Activated CD4-positive, alpha-beta T cell treated with anti-CD3 and anti-CD28 coated beads, Interleukin-2, Interleukin-4, amounts not matched to agents 100 ng/mL and 50 ng/mL, durations not matched to agents 16 hours and 8 hours (primary cell): ENCODE measurements around the gene C2orf49.

Experiments used
- DNase-seq: peaks from one replicate; pipeline ENCODE4 v3.0.0-alpha.2; 2020; ENCODE audit warnings: low spot score

Gene C2orf49

DNA sequence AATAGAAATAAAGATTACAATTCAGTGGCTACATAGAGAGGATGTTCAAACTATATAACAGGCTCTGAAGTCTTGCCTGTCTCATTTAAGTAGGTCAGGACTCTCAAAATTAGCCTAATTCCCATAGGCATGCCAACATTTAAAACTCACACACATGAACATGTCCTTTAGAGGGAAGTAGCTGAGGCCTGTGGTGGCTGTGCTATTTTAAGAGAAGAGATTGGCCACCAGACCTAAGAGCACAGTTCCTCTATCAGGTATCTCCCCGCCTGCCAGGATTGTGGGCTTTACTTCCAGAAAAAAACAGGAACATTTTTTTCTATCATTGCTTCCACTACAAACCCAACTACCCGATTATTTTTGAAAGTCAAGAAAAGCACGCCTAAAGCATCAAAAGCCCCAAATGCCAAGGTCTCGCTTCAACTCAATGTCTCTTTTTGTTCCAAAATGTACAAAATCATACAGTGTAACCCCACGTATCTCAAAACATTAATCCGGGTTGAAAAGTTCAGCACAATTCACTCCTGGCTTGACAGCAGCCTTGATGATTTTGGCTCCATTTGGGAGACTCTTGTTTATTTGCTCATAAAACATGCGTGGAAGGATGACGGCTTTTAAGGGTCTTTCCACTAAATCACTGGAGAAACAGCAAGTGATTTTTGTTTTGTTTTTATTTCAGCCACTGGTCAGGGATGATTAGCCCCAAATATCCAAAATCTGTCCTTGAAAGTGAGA is 46.3 kb downstream of the C2orf49 start:
- DNase-seq = no peak

DNA sequence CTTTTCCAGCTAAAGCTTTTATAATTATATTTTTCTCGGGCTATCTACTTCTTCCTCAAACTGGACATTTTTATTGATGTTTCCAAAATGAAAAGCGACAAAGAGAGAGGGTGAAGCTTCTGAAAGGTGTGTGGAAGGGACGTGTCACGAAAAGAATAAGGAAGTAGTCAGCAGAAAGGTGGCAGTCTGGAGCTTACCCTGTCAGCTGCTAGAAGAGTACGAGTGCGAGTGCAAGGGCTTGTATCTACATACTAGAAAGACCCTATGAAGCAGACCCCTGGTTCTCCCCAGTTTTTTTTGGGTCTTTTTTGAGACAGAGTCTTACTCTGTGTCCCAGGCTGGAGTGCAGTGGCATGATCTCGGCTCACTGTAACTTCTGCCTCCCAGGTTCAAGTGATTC is 46.9 kb downstream of the C2orf49 start:
- DNase-seq = no peak

- no peak for DNase-seq
Measured at GRCh38 chr2:105384861-105385260, 47.5 kb downstream of the C2orf49 start.

DNA sequence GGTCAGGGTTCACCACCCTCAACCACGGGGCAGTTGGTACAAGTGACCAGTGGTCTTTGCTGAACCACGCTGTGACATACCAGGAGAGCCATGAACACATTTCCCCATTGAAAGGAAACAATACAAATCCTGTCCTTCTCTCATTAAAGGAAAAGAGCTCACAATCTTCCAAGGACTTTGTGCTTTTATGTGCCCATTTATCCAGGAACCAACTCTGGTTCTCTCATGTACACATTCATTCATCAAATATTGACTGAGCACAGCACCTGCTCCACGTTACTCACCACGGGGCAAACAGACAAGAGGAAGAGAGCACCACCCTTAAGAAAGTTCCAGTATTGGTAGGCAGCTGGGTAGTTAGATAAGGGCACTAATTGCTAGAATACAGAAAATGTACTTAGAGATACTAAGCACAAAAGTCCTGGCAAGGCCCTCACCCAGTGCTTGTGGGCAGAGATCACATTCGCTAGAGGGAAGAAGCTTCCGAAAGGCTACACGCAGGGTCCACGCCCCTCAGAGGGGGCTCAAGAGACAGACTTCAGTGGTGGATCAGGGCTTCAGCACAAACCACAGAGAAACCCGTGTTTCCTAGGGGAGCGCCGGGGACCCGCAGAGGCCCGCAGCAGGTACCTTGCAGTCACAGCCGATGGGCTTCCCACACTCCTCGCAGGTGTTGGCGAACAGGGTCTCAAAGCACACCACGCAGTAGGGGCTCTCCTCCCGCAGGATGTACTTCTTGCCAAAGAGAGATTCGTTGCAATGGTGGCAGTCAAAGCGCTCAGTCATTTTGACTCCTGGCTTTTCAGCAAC is 48.6 kb downstream of the C2orf49 start:
- DNase-seq = no peak

DNA sequence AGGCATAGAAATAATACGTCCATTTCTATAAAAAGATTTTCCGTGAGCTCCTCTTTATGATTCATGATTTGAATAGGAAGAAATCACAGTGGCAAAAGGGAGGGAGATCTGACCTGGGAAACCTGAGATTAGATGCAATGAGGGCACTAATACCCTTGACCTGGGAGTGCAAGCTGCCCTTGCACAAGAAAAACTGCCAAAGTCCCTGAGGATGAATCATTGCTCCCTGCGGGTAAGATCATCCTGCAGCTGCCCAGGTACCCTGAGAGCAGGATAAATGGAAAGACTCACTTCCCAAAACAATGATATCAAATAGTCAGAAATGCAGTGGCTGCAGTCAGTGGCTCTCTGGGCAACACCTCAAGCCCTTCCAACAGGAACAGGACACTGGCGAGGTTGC is 49.9 kb downstream of the C2orf49 start:
- DNase-seq = no peak

DNA sequence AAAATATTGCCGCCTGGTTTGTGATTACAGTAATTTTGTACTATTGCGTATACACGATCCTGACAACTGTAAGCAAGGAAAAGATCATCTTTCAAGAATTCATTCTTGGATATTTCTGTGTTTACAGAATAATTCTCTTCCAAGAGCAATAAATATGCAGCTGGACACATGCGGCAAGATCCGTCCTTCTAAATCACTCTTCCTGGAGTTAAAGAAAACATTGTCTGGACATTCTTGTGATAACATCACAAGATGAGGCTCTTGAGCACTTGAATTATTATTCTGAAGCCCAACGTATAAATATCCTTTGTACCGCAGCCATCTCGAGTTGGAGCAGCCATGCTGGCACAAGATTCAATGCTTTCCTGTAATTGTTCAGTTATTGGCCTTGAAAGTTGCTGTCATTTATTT is 51.6 kb downstream of the C2orf49 start:
- no peak for DNase-seq

DNA sequence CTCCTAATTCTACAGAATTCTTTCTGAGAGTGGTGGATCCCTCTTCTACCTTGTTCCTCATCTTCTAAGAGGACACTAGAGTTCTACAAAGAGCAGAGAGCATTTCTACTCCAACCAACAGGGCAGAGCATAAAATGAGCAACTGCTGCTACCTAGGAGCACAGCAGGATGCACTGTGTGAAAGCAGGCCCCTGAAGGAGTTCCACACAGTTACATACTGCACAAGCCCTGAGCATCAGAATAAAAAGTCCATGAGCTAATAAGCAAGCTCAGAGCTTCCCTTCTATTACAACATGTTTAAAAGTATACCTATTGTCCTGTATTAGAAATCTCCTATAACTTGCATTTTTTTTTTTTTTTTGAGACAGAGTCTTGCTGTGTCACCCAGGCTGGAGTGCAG is 53.1 kb downstream of the C2orf49 start:
- DNase-seq = no peak

DNA sequence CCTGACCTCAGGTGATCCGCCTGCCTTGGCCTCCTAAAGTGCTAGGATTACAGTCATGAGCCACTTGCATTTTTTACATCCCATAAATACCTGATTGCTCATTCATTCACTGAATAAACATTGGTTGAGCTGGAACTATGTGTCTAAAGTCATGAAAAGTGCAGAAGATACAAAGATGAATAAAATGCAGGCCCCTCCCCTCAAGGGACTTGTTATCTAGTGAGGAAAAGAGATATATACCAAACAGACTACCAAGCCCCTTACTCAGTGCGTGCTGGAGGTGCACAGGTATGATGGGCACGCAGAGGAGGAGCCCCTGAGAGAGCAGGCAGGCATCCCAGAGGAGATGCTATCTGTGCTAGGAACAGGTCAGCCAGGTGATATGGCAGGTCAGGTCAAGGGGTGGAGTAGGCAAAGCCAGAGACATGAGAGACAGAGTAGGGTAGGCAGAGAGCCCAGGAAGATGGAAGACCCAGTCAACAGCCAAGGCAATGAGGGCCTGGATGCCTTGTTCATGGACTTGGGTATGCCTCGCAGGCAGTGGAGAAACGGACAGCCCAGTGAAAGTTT is 53.8 kb downstream of the C2orf49 start:
- no peak for DNase-seq

- no peak for DNase-seq
Measured at GRCh38 chr2:105391763-105392662, 54.7 kb downstream of the C2orf49 start.

- DNase-seq = no peak
Measured at GRCh38 chr2:105393373-105394055, 56.2 kb downstream of the C2orf49 start.

DNA sequence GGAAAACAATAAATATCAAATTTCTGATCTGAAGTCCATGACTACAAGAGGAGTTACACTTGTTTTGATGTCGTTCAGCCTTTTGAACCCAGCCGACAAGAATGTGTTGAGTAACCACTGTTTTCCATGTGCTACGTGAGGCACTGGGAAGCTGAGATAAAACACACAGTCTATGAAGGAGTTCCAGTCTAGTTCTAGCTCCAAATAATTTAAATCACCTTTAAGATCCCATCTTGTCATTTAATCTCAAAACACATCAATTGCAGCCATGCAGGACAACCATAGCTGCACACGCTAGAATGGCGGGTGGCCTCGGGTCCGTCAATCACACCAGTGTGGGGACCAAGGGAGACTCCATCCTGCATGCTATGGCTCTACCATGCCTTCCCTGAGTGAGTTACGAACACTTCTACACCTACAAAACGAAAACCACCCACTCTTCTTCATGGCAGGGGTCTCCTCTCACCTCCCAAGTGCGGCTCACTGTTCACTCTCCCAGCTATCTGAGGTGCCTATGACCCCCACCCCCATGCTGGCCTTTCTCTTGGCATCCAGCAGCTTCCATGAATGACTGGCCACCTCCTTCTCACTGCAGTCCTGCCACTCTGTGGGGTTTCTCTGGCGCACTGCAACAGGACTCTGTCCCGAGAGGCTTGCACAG is 57.7 kb downstream of the C2orf49 start:
- DNase-seq = no peak

DNA sequence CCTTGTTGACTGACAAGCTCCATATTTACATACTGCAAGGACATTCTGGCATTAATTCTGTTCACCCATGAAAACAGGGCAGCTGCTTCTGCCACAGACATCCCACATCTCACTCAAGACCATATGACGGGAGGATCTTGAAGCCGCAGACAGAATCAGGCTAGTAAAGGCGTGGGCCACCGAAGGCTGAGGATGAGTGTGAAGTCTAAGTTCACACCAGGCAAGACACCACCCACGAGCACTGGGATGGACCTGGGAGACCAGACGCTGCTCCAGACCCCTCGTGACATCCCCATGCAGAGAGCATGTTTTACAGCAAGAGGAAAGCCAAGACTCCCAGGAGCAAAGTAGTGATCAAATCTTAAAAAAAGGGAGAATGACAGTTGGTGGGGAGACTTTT is 58.4 kb downstream of the C2orf49 start:
- DNase-seq = no peak

DNA sequence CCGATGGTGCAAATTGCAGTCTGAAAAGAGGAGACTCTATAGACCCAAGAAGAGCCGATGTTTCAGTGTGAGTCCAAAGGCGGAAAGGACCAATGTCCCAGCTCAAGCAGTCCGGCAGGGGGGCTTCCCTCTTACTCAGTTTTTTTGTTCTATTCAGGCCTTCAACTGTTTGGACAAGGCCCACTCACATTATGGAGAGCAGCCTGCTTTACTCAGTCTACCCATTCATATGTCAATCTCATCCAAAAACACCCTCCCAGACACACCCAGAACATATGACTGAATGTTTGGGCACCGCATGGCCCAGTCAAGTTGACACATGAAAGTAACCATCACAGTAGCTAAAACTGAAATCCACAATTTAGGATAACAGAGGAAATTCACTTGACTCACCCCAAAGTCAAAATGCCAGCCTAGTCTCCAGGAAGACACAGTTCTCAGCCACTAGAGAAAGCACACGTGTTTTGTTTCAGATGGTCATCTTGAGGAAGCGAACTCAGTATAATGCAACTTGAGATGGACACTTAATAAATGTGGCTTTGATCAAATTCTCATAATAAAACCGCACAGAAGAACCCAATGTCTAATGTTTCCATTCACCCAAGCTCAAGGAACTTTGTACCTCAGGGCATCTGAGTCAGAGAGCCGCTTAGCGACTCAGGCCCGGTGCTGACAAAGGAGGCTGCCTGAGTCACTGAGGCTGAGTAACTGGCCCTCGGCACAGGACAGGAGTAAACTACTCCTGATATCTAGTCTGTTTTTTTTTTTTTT is 59.1 kb downstream of the C2orf49 start:
- DNase-seq = peak; percentile 10

DNA sequence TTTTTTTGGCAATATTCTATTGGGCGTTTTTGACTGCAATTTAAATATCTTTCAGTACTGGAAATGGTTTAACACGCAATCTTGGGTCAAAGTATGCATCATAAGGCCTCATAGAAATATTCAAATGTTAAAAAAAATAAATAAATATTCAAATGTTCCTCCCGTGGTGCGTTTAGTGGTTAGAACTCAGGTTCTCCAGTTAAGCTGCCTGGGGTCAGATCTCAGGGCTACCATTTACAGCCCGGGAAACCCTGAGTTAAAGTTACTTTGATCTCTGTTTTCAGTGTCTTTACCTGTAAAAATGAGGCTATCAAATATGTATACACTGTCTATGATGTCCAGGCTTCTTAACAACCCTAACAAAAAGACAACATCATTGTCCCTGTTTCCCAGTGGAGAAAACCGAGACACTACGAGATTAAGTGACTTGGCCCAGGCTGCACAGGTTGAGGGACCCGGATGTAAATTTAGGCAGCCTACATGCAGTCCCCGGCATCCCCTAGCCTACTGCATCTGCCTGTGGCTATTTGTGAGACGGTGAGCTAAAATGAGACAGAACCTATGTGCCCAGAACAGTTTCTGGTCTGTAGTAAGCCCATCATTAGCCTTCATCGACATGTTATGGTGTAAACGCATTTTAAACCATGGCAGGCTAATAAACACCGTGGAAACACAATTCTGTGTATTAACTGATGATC is 59.8 kb downstream of the C2orf49 start:
- DNase-seq = no peak

DNA sequence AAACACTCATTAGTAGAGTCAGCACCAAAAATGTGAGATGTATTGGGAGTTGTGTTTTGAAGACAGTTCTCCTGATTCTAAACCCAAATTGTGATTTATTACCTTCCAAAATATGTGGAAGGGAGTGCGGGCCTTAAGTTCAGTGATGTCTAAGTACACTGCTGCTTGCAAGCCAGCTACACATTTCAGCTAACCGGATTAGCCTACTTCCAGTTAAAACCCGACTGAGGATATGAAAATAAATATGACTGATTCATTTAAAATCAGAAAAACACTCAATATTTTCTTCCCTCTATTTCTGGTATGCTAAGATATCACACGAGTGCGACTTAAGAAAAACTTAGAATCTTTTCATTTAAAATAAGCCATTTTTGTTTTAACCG is 60.6 kb downstream of the C2orf49 start:
- DNase-seq = no peak

- DNase-seq = peak; percentile 59
Measured at GRCh38 chr2:105398336-105399206, 61.2 kb downstream of the C2orf49 start, which contains the start of gene FHL2. FHL2 (minus strand) TSS chr2:105399051; CDS start chr2:105386516, 12,535 bp downstream.
